ENCODE results near the gene AEBP2.
"Not testable (repeated sequence)": the region's sequence is repeated elsewhere in the genome, so short reads cannot be mapped to it uniquely, and the experiment has no call there.

The AEBP2 gene

DNA sequence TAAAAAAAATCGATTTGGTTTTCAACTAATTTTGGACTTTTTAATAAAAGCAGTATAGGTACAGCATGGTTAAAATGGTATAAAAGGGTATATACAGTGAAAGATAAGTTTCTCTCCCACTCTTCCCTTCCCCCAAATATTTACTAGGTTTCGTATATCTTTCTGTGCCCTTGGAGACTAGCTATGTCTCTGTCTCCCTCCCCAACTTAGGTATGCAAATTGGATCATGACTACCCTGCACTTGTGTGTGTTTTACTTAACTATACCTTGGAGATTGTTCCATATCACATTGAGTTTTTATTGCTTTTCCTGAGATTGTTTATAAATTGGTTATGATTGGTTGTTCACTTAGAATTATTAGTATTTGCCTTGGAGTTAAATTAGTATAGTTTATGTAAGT lies 19.4 kb downstream of the AEBP2 start:
- DNase-seq, result no peak

DNA sequence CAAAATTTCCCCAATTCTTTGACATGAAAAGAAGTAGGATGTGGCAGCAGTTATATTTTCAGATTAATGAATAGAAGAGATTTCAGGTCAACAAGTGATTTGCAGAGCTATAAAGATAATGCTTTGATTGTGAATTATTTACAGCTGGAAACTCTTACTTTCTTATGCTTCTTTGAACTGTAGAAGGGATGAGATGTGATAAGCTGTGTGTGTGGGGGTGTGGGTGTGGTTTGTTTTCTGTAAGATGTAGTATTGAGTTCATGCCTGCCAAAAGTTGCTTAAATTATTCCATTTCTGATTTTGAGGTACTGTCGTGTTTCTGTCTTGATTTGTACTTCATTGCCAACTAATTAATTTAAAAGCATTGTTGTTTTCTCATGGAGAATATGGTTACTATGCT lies 22.7 kb downstream of the AEBP2 start:
- no peak for DNase-seq

DNA sequence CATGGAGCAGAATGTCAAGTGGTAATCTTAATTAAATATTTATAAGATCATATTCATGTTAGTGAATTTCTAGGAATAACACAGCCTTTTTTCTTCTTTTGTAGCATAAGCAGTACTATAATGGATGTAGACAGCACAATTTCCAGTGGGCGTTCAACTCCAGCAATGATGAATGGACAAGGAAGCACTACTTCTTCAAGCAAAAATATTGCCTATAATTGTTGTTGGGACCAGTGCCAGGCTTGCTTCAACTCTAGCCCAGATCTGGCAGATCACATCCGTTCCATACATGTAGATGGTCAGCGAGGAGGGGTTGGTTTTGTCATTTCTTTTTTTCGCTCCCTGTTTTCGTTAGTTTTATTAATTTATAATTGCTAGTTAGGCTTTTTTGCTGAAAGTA lies 23.1 kb downstream of the AEBP2 start:
- DNase-seq, result no peak

DNA sequence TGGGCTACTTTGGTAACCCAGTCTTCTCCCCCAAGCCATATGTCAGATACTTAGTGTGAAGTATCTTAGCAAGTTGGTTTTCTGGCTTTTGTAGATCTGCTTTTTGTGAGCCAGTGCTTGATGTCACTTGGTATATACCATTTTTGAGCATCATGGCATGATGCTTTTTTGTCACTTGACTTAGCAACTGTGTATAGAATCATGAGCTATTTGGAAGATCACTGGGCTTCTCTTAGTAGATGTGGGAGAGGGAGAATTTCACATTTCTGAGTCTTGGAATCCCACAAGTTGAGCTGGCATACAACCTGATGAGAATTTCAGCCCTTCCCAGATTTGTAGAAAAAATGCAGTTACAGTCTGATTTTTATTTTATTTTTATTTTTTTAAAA lies 24.9 kb downstream of the AEBP2 start:
- DNase-seq, result no peak

DNA sequence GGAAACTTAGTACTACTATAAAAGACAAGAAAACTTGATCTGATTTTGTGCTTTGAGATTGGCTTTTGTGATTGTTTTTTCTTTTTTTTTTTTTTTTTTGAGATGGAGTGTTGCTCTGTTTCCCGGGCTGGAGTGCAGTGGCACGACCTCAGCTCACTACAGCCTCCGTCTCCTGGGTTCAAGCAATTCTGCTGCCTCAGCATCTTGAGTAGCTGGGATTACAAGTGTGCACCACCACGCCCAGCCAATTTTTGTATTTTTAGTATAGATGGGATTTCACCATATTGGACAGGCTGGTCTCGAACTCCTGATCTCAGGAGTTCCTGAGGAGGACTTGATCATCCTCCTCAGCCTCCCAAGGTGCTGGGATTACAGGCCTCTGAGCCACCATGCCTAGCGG lies 26.4 kb downstream of the AEBP2 start:
- DNase-seq, result no peak

DNA sequence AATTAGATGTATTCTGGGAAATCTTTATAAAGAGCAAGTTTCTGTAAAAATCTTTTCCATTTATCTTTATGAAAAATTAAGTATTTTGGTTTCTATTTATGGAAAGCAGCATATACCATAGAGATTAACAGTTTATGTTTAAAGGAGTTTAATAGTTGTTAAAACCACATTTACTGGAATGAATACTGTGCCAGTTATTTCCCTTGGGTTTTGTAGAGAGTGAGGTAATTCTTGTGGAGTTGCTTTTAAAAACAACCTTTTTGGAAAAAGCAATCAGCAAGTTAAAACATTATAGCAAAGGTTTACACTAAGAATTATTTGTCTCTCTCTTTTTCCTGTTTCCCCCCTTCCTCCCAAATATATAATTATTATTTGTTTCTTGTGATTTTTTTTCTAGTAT lies 34.9 kb downstream of the AEBP2 start:
- DNase-seq, result no peak

DNA sequence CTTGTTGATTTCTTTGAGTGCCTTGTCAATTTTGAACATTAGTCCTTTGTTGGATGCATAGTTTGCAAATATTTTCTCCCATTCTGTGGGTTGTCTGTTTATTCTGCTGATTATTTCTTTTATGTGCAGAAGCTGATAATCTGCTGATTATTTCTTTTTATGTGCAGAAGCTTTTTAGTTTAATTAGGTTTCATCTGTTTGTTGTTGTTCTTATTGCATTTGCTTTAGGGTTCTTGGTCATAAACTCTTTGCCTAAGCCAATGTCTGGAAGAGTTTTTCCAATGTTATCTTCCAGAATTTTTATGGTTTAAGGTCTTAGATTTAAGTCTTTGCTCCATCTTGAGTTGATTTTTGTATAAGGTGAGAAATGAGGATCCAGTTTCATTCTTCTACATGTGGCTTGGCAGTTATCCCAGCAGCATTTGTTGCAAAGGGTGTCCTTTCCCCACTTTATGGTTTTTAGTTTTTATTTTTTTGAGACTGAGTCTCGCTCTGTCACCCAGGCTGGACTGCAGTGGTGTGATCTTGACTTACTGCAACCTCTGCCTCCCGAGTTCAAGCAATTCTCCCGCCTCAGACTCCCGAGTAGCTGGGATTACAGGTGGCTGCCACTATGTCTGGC lies 36.7 kb downstream of the AEBP2 start:
- not testable (repeated sequence) for DNase-seq

DNA sequence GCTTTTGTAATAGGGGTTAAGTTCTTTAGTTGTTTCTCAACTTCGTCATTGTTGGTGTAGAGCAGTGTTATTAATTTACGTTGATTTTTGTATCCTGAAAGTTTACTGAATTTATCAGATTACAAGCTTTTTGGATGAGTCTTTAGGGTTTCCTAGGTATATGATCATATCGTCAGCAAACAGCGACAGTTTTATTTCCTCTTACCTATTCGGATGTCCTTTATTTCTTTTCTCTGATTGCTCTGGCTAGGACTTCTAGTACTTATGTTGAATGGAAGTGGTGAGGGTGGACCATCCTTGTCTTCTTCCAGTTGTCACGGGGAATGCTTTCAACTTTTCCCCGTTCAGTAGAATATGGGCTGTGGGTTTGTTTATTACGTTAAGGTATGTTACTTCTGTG lies 37.8 kb downstream of the AEBP2 start:
- DNase-seq, result no peak

DNA sequence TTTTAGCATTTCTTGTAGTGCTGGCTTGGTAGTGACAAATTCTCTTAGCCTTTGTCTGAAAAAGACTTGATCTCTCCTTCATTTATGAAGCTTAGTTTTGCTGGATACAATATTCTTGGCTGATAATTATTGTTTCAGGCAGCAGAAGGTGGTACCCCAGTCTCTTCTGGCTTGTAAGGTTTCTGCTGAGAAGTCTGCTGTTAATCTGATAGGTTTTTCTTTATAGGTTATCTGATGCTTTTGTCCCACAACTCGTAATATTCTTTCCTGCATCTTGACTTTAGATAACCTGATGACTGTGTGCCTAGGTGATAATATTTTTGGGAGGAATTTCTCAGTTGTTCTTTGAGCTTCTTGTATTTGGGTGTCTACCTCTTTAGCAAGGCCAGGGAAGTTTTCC lies 41.2 kb downstream of the AEBP2 start:
- DNase-seq, result no peak

DNA sequence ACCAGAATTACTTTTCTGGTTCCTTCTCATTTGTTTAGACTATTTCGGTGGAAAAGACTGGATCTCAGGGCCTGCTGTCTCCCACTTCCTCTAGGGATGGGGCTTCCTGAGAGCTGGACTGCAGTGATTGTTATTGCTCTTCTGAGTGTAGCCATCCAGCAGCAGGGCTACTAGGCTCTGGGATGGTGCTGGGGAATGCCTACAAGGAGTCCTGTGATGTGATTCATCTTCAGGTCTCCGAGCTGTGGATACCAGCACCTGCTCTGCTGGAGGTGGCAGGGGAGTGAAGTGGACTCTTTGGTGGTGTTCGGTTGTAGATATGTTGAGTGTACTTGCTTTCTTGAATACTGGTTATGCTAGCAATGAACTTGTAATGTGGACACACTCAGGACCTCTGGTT lies 42.7 kb downstream of the AEBP2 start:
- DNase-seq, result no peak

DNA sequence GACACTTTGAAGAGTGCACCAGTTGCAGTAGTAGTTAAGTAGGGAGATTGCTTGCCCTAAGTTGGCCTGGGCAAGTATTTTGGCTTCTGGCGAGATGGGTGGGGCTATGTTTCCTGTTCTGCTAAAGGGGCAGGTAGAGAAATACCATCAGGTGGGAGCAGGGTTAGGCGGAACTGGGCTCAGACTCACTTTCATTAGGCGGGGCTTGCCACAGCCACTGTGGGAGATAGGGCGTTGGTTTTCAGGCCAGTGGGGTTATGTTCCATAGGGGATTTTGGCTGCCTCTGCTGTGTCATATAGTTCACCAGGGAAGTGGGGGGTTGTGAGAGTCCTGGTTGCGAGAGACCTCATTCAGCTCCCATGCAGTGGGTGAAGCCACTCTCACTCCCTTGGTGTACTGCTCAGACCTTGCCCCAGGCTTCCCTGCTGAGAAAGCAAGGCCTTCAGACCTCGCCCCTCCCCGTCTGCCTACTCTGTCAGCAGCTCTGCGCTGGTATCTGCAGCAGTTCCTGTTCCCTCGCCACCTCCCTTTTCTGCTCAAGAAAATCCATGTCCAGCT lies 43.3 kb downstream of the AEBP2 start:
- DNase-seq, result peak; percentile 23 to 62

DNA sequence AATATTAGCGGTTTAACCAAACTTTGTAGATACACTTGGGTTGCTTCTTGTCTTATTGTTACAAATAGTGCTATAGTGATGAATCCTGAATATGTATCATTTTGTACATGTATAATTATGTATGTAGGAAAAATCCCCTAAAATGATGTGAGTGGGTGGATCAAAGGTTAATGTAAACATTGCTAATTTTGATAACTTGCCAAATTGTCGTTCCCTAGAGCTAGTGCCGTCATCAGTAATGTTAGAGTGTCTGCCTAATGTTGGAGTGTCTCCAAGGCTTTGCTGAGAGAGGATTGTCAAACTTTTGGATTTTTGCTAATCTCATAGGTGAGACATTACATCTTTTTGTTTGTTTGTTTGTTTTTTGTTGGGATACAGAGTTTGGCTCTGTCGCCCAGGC lies 44.4 kb downstream of the AEBP2 start:
- DNase-seq, result no peak

DNA sequence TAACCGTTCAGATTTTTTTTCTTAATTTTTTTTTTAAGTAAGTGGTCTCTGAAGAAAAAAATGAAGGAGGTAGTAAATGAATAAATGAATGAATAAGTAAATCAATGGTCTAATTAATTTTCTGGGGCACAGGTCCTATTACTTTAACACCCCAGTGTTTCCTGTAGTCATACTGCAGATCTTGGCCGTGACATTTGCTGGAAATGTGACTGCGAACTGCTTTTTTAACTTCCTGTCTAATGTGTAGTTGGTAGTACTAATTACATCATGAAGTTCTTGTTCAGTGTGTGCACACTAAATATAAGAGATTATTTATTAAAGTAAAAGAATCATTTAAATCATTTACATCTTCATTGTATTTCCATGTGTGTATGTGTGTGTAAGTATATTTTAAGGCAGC lies 45.4 kb downstream of the AEBP2 start:
- DNase-seq, result peak; percentile 11 to 50

DNA sequence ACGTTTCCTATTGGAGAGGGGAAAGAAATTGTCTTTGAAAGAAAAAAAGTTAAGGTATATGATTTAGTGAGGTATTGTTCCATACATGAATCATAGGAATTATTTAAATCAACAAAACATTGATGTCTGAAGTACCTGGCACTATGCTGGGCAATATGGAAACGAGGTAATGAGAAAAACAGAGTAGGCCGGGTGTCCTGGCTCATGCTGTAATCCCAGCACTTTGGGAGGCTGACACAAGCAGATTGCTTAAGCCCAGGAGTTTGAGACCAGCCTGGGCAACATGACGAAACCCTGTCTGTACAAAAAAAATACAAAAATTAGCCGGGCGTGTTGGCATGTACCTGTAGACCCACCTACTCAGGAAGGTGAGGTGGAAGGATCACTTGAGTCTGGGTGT lies 45.9 kb downstream of the AEBP2 start:
- no peak for DNase-seq

DNA sequence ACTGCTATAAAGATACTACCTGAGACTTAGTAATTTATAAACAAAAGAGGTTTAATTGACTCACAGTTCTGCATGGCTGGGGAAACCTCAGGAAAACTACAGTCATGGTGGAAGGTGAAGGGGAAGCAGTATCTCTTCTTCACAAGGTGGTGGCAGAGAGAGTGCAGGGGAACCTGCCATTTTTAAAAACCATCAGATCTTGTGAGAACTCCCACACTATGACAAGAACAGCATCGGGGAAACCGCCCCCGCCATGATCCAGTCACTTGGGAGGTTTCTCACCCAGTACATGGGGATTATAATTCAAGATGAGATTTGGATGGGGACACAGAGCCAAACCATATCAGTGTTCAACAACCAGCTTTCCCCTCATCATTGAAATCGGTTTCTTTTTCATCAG lies 49.9 kb downstream of the AEBP2 start:
- DNase-seq, result no peak

DNA sequence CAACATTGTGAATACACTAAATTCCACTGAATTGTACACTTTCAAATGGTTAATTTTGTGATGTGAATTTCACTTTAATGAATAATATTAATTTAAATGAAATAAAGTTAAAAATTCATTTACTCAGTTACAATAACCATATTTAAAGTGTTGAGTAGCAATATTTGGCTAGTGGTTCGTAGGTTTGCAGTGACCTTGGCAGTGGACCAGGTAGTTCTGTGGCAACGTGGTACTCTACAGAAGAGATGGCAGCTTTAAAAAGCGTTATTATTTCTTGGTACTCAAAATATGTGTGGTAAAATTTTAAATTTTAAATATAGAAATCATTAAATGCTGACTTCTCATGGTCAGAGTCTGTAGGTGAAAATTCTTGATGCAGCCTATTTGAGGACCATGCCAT lies 51.6 kb downstream of the AEBP2 start:
- DNase-seq, result no peak

DNA sequence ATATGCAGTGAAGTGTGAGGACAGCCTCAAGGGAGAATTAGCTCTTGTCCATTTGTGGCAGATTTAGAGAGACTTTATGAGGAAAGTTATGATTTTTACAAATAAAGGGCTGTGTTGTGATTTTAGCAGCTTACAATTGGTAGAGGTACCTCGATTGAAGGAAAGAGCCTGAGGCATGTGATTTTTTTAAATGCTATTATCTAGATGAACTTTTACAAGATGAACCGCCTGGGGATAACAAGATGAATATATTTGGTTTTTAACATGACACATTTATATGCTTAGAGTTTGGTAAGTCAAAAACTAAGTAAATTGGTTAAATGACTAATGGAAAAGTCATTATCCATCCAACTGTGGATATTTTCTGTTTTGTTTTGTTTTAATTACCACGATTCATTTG lies 52.6 kb downstream of the AEBP2 start:
- no peak for DNase-seq

DNA sequence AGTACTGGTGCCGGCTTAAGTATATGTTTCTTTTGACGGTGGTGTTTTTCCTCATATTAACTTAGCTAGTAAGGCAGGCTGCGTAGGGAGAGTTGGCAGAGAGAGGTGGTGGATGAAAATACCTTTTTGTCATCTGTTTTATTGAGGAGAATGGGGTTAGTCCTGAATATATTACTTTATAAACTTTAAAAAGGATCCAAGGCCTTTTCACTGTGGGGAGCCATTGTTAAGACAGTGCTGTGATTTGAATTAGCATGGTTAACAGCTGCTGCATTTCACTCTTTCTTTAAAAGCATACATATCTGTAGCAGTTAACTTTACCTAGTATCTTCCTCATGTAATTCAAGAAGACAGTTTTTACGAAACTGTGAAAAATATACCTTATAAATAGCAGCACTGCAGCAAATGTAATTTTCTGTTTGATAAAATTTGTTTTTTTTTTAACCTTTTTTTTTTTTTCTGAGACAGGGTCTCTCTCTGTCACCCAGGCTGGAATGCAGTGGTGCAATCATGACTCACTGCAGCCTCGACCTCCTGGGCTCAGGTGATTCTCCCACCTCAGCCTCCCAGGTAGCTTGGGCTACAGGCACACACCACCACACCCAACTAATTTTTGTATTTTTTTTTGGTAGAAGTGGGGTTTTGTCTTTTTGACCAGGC lies 57.1 kb downstream of the AEBP2 start:
- DNase-seq, result no peak

DNA sequence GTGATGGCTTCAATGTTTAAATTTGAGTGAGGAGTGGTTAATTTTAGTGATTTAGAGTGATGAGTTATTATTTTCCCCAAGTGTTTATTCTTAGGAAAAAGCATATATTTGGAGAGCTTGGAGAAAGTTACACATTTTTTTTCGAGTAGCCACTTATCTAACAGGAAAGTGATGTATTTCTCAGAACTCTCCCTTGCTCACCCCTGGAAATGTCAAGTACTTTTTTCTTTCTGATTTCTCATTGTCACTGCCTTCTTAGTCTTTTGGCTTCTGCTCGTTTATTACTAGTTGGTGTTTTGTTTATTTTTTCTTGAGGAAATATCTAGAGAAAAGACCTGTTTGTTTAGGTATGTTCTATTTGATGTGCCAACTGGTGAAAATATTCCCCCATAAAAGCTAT lies 58.8 kb downstream of the AEBP2 start:
- DNase-seq, result no peak

DNA sequence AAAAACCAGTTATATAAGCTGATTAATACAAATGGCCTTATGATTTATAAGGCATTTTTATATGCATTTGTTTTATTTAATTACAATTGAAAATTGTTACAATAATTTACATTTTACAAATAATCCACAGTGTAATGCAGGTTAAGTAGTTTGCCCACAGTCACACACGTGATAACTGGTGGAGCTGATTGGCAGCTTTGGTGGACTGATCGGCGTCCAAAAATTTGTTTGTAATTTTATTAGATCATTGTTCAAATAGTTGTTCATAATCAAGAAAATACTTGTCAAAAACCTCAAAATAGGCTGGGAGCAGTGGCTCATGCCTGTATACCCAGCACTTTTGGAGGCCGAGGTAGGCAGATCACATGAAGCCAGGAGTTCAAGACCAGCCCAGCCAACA lies 59.7 kb downstream of the AEBP2 start:
- DNase-seq, result no peak

DNA sequence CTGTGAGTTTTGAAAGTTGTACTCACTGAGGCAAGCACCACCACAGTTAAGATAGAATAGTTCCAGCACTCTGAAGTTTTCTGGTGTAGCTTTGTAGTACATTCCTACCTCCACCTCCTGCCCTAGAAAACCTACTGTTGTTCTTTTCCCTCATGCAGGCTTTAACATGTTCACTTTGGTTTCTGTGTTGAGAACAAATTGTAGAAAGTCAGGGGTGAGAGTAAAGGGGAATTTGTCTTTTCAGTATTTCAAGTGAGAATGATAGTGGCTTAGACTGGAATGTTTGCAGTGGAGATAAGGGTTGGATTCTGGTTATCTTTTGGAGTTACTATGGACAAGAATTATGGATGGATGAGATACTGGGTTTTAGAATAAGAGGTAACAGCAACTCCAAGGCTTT lies 67.2 kb downstream of the AEBP2 start:
- no peak for DNase-seq

DNA sequence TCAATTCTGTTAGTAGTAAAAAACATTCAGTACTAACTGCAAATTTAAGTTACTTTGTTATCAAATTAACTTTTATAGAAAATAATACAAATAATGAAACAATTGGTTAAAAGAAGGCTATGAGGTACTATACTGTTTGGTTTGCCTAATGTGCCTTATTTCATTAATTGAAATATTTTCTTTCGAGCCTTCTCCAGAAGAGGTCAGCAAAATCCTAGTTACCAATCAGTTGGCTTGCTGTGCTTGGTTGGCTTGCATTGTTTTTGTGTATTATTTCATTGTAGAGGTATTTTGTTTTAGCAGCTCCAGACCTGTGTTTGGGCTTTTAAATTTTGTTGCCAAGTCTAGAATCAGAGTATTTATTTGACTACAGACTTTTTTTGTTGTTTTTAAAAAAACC lies 68.5 kb downstream of the AEBP2 start:
- DNase-seq, result no peak

DNA sequence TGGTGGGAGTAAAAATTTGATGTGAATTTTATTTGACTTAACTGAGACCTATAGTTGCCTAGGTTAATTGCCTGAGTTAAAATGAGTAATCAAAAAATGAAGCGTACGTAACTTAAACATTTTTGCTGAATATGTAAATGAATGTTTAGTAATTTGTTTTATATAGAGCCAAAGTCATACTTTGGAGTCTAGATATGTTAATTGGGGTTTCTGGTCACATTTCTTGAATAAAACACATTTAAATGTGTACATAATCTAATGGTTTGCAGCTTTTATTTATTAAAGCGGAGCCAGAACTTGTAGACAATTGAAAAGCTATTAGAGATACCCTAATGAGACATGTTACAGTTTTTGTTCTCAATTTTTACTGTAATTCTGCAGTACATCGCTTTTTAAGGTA lies 71.2 kb downstream of the AEBP2 start:
- no peak for DNase-seq

DNA sequence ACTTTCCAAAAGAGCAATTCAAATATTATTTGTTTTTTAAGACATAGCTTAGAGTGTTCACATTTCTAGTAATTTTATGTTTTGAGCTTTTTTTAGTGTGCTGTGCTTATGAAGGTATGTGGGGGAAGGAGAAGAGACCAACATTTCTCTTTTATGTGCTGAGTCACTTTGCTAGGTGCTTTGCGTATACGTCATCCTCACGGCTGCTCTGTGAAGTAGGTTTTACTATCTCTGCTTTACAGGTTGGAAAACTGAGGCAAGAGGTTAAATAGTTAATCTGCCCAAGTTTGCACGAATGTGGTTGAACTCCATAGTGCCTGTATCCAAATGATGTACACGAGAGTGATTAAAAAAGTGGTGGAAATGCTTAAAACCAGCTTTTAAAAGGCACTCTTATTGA lies 75.9 kb downstream of the AEBP2 start:
- no peak for DNase-seq

DNA sequence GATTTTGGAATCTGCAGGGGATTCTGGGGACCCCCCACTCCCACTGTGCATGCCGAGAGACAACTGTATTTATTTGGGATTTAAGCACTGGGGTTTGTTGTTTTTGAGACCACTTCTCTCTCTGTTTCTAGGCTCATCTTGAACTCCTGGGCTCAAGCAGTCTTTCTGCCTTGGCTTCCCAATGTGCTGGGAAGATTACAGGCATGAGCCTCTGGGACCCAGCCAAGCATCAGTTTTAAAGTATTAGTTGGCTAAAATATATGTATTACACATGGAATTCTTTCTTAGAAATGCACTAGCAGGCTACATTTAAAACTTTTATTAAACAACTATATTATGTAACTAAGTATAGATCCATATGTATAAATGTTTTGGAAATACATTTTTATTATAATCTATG lies 78.3 kb downstream of the AEBP2 start:
- no peak for DNase-seq

All from CD4-positive, alpha-beta T cell treated with Interferon alpha-2 for 1 hour (primary cell).